Right hindlimb (tissue), 1 donor: ENCODE data around the gene CPED1.
"Not testable (repeated sequence)": the region's sequence is repeated elsewhere in the genome, so short reads cannot be mapped to it uniquely, and the experiment has no call there.

Source experiments
- DNase-seq: peaks from one replicate; pipeline ENCODE4 v3.0.0-alpha.2; 2018

The CPED1 gene

GRCh38 chr7:120981888-120982615, 6.5 kb upstream of the CPED1 start:
- DNase-seq = no peak

GRCh38 chr7:120983592-120983991, 4.9 kb upstream of the CPED1 start:
- not testable (repeated sequence) for DNase-seq

- DNase-seq = no peak
Measured at GRCh38 chr7:120984406-120984805, 4.1 kb upstream of the CPED1 start.

- no peak for DNase-seq
Measured at GRCh38 chr7:120985130-120985758, 3.3 kb upstream of the CPED1 start.

- DNase-seq = no peak
Measured at GRCh38 chr7:120985839-120986238, 2.7 kb upstream of the CPED1 start.

- DNase-seq = no peak
Measured at GRCh38 chr7:120986650-120987049, 1.9 kb upstream of the CPED1 start.

GRCh38 chr7:120987280-120987679, 1.2 kb upstream of the CPED1 start:
- DNase-seq = no peak

GRCh38 chr7:120987683-120988590, 574 bp upstream of the CPED1 start:
- DNase-seq = peak; percentile 92

GRCh38 chr7:120989257-120990220, 1.0 kb downstream of the CPED1 start:
- peak; percentile 51 for DNase-seq

- DNase-seq = no peak
Measured at GRCh38 chr7:120990468-120991118, 2.1 kb downstream of the CPED1 start.

GRCh38 chr7:120991161-120991560, 2.6 kb downstream of the CPED1 start:
- DNase-seq = no peak

GRCh38 chr7:120991581-120991980, 3.1 kb downstream of the CPED1 start:
- DNase-seq = no peak

GRCh38 chr7:120992272-120992964, 3.9 kb downstream of the CPED1 start:
- no peak for DNase-seq

- no peak for DNase-seq
Measured at GRCh38 chr7:120992965-120993494, 4.5 kb downstream of the CPED1 start.

- no peak for DNase-seq
Measured at GRCh38 chr7:120993553-120994191, 5.2 kb downstream of the CPED1 start.

GRCh38 chr7:120994512-120995410, 6.2 kb downstream of the CPED1 start:
- no peak for DNase-seq

- no peak for DNase-seq
Measured at GRCh38 chr7:120995654-120996053, 7.1 kb downstream of the CPED1 start.

- peak; percentile 77 for DNase-seq
Measured at GRCh38 chr7:120996333-120996987, 7.9 kb downstream of the CPED1 start.

GRCh38 chr7:120996988-120997345, 8.5 kb downstream of the CPED1 start:
- no peak for DNase-seq
